GM23338 (cell line): ENCODE measurements around the gene CMSS1.

Experiments used
- CREB1 ChIP-seq: fragments of 250-450 bp; sonication (Bioruptor Pico); IDR thresholded peaks from 2 replicates; pipeline ENCODE4 v1.5.0; 2020; ENCODE audit warnings: low read depth, mild to moderate bottlenecking, moderate library complexity
- EZH2 ChIP-seq: fragments of 200-600 bp; sonication (generic); IDR thresholded peaks from one replicate; pipeline ENCODE4 v1.8.0; 2017; ENCODE audit warnings: antibody characterized with exemption, mild to moderate bottlenecking, low read depth; ENCODE audit not compliant: unreplicated experiment
- EZH2phosphoT487 ChIP-seq: fragments of 200-600 bp; sonication (generic); IDR thresholded peaks from one replicate; pipeline ENCODE4 v1.8.1; 2018; ENCODE audit warnings: antibody characterized with exemption; ENCODE audit not compliant: unreplicated experiment
- JUNB ChIP-seq: IDR thresholded peaks from one replicate; pipeline ENCODE4 v1.6.1; 2016; ENCODE audit warnings: antibody characterized with exemption; ENCODE audit not compliant: unreplicated experiment
- NANOG ChIP-seq: IDR thresholded peaks from 2 replicates; pipeline ENCODE4 v1.6.1; 2016; ENCODE audit warnings: antibody characterized with exemption, borderline replicate concordance
- POLR2AphosphoS5 ChIP-seq: IDR thresholded peaks from 2 replicates; pipeline ENCODE4 v1.6.1; 2016; ENCODE audit warnings: antibody characterized with exemption, low read depth
- ZNF114 ChIP-seq: fragments of 250-450 bp; sonication (Bioruptor Pico); IDR thresholded peaks from 2 replicates; pipeline ENCODE4 v1.5.0; 2020; ENCODE audit warnings: mild to moderate bottlenecking, moderate library complexity
- TF ChIP-seq, protein P1 (sequence below), 2 experiments: fragments of 200-600 bp in 1 of 2; sonication (generic) in 1 of 2; conservative IDR thresholded peaks; 2 replicates each; pipeline versions ENCODE4 v1.5.1 to v1.6.1; 2016 to 2017; ENCODE audit warnings: antibody characterized with exemption in 2 of 2, low read depth in 2 of 2, mild to moderate bottlenecking in 2 of 2, moderate library complexity in 1 of 2
- TF ChIP-seq, protein P2 (sequence below): IDR thresholded peaks from one replicate; pipeline ENCODE4 v1.6.1; 2018; ENCODE audit warnings: antibody characterized with exemption; ENCODE audit not compliant: unreplicated experiment

DNA sequence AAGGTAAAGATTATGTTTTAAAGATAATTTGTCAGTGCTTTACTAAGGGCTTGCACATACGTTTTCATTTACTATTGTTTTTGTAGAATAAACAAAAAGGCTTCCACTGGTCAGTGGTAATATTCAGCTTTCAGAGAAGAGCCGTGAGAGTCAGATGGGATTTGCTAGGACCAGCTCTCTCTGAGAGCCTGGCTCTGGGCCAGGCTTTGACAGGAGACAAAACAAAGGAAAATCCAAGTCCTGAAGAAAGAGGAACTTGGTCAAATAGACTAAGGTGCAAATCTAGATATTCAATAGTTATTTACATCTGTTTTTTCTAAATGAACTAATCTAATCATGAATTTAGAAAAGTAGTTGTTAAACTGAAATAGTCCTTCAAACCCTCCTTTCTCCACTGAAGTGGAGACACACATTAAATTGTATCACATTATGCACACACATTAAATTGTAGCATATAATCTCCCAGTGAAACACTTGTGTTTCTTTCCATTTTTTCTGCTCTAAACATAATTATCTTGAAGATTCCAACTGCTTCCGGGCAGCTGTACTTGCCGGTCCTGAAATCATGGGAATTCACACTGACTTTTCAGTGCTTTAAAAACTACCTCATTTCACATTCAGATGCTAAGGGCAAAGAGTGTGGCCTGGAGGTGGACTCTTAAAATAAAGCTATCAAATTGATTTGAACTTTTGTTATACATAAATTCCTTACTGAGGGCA is 351.7 kb downstream of the CMSS1 start:
- TF ChIP-seq, protein P1, sequence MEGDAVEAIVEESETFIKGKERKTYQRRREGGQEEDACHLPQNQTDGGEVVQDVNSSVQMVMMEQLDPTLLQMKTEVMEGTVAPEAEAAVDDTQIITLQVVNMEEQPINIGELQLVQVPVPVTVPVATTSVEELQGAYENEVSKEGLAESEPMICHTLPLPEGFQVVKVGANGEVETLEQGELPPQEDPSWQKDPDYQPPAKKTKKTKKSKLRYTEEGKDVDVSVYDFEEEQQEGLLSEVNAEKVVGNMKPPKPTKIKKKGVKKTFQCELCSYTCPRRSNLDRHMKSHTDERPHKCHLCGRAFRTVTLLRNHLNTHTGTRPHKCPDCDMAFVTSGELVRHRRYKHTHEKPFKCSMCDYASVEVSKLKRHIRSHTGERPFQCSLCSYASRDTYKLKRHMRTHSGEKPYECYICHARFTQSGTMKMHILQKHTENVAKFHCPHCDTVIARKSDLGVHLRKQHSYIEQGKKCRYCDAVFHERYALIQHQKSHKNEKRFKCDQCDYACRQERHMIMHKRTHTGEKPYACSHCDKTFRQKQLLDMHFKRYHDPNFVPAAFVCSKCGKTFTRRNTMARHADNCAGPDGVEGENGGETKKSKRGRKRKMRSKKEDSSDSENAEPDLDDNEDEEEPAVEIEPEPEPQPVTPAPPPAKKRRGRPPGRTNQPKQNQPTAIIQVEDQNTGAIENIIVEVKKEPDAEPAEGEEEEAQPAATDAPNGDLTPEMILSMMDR (conservative IDR thresholded peaks at IDR 0.05; ENCODE audit: low read depth in 2 of 2), result no peak
- TF ChIP-seq ZNF114 (CRISPR knock-in tag) (no peak), EZH2 (no peak), EZH2phosphoT487 (no peak), JUNB (no peak), CREB1 (no peak), POLR2AphosphoS5 (no peak), NANOG (no peak)
- TF ChIP-seq, protein P2, sequence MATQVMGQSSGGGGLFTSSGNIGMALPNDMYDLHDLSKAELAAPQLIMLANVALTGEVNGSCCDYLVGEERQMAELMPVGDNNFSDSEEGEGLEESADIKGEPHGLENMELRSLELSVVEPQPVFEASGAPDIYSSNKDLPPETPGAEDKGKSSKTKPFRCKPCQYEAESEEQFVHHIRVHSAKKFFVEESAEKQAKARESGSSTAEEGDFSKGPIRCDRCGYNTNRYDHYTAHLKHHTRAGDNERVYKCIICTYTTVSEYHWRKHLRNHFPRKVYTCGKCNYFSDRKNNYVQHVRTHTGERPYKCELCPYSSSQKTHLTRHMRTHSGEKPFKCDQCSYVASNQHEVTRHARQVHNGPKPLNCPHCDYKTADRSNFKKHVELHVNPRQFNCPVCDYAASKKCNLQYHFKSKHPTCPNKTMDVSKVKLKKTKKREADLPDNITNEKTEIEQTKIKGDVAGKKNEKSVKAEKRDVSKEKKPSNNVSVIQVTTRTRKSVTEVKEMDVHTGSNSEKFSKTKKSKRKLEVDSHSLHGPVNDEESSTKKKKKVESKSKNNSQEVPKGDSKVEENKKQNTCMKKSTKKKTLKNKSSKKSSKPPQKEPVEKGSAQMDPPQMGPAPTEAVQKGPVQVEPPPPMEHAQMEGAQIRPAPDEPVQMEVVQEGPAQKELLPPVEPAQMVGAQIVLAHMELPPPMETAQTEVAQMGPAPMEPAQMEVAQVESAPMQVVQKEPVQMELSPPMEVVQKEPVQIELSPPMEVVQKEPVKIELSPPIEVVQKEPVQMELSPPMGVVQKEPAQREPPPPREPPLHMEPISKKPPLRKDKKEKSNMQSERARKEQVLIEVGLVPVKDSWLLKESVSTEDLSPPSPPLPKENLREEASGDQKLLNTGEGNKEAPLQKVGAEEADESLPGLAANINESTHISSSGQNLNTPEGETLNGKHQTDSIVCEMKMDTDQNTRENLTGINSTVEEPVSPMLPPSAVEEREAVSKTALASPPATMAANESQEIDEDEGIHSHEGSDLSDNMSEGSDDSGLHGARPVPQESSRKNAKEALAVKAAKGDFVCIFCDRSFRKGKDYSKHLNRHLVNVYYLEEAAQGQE, result no peak
